Measurements from ENCODE around the gene TCAIM.

The TCAIM gene

GRCh38 chr3:44430466-44430865, 91.9 kb downstream of the TCAIM start:
- intact Hi-C loops (cut with micrococcal nuclease): no loop called here
- Mint-ChIP-seq H3K27ac (no peak overlapping the region), H3K36me3 (ENCODE audit: low read depth) (no peaks in the 10 kb centered on the region), H3K27me3 (no peaks in the 10 kb centered on the region), H3K4me1 (ENCODE audit: low read depth) (peaks cover 6% of the 10 kb centered on the region), H3K9me3 (no peaks in the 10 kb centered on the region), H3K4me3 (no peak overlapping the region)

- Mint-ChIP-seq H3K4me1 (ENCODE audit: low read depth) (peaks cover 13% of the 10 kb centered on the region), H3K36me3 (ENCODE audit: low read depth) (no peaks in the 10 kb centered on the region), H3K9me3 (no peaks in the 10 kb centered on the region), H3K27me3 (peaks cover 2% of the 10 kb centered on the region), H3K27ac (no peak overlapping the region), H3K4me3 (no peak overlapping the region)
- intact Hi-C loops (cut with micrococcal nuclease): no loop called here
Measured at GRCh38 chr3:44434834-44435510, 96.4 kb downstream of the TCAIM start.

GRCh38 chr3:44436181-44436580, 97.6 kb downstream of the TCAIM start:
- Mint-ChIP-seq H3K4me1 (ENCODE audit: low read depth) (peaks cover 25% of the 10 kb centered on the region), H3K4me3 (no peak overlapping the region), H3K27me3 (peaks cover 2% of the 10 kb centered on the region), H3K27ac (no peak overlapping the region), H3K36me3 (ENCODE audit: low read depth) (no peaks in the 10 kb centered on the region), H3K9me3 (no peaks in the 10 kb centered on the region)
- intact Hi-C loops (cut with micrococcal nuclease): loop anchor here (2.0 kb wide), 1 partner anchor 95 kb away; no protein-coding TSS in a partner anchor

- H3K27me3 Mint-ChIP-seq: peaks cover 2% of the 10 kb centered on the region
- H3K4me3 Mint-ChIP-seq: no peak overlapping the region
- H3K36me3 Mint-ChIP-seq (ENCODE audit: low read depth): peaks cover 13% of the 10 kb centered on the region
- H3K4me1 Mint-ChIP-seq (ENCODE audit: low read depth): peaks cover 41% of the 10 kb centered on the region
- H3K9me3 Mint-ChIP-seq: no peaks in the 10 kb centered on the region
- intact Hi-C loops (cut with micrococcal nuclease): loop anchor here (2.0 kb wide), 1 partner anchor 97 kb away; no protein-coding TSS in a partner anchor
- no peak overlapping the region for H3K27ac Mint-ChIP-seq
Measured at GRCh38 chr3:44437800-44438199, 99.2 kb downstream of the TCAIM start.

GRCh38 chr3:44439499-44440295, 101.1 kb downstream of the TCAIM start:
- Mint-ChIP-seq H3K4me3 (peak overlapping the region; percentile 25), H3K36me3 (ENCODE audit: low read depth) (peaks cover 28% of the 10 kb centered on the region), H3K27me3 (peaks cover 2% of the 10 kb centered on the region), H3K27ac (peak overlapping the region; percentile 82), H3K9me3 (no peaks in the 10 kb centered on the region), H3K4me1 (ENCODE audit: low read depth) (peaks cover 44% of the 10 kb centered on the region)
- intact Hi-C loops (cut with micrococcal nuclease): loop anchor here (1.0 to 2.0 kb wide), 2 partner anchors 37 to 101 kb away; partner anchors contain the start of genes TCAIM and ZNF445

- intact Hi-C loops (cut with micrococcal nuclease): no loop called here
- Mint-ChIP-seq H3K36me3 (ENCODE audit: low read depth) (peaks cover 55% of the 10 kb centered on the region), H3K27ac (no peak overlapping the region), H3K4me1 (ENCODE audit: low read depth) (peaks cover 38% of the 10 kb centered on the region), H3K4me3 (no peak overlapping the region), H3K27me3 (peaks cover 2% of the 10 kb centered on the region), H3K9me3 (peaks cover 1% of the 10 kb centered on the region)
Measured at GRCh38 chr3:44442596-44443309, 104.2 kb downstream of the TCAIM start.

GRCh38 chr3:44444437-44444836, 105.9 kb downstream of the TCAIM start:
- Mint-ChIP-seq H3K27me3 (no peaks in the 10 kb centered on the region), H3K4me3 (no peak overlapping the region), H3K27ac (no peak overlapping the region), H3K4me1 (ENCODE audit: low read depth) (peaks cover 34% of the 10 kb centered on the region), H3K36me3 (ENCODE audit: low read depth) (peaks cover 71% of the 10 kb centered on the region), H3K9me3 (peaks cover 18% of the 10 kb centered on the region)
- intact Hi-C loops (cut with micrococcal nuclease): no loop called here

- Mint-ChIP-seq H3K9me3 (peaks cover 18% of the 10 kb centered on the region), H3K36me3 (ENCODE audit: low read depth) (peaks cover 78% of the 10 kb centered on the region), H3K27me3 (no peaks in the 10 kb centered on the region), H3K4me3 (no peak overlapping the region), H3K4me1 (ENCODE audit: low read depth) (peaks cover 30% of the 10 kb centered on the region), H3K27ac (no peak overlapping the region)
- intact Hi-C loops (cut with micrococcal nuclease): no loop called here
Measured at GRCh38 chr3:44444896-44445691, 106.5 kb downstream of the TCAIM start.

- intact Hi-C loops (cut with micrococcal nuclease): no loop called here
- Mint-ChIP-seq H3K36me3 (ENCODE audit: low read depth) (peaks cover 85% of the 10 kb centered on the region), H3K9me3 (peaks cover 18% of the 10 kb centered on the region), H3K27me3 (no peaks in the 10 kb centered on the region), H3K27ac (no peak overlapping the region), H3K4me1 (ENCODE audit: low read depth) (peaks cover 23% of the 10 kb centered on the region), H3K4me3 (no peak overlapping the region)
Measured at GRCh38 chr3:44445786-44446185, 107.2 kb downstream of the TCAIM start.

GRCh38 chr3:44446929-44447328, 108.4 kb downstream of the TCAIM start:
- intact Hi-C loops (cut with micrococcal nuclease): no loop called here
- no peak overlapping the region for H3K27ac Mint-ChIP-seq
- H3K36me3 Mint-ChIP-seq (ENCODE audit: low read depth): peaks cover 91% of the 10 kb centered on the region
- peaks cover 12% of the 10 kb centered on the region for H3K4me1 Mint-ChIP-seq (ENCODE audit: low read depth)
- no peak overlapping the region for H3K4me3 Mint-ChIP-seq
- no peaks in the 10 kb centered on the region for H3K27me3 Mint-ChIP-seq
- H3K9me3 Mint-ChIP-seq: peaks cover 18% of the 10 kb centered on the region

- H3K27ac Mint-ChIP-seq: no peak overlapping the region
- H3K36me3 Mint-ChIP-seq (ENCODE audit: low read depth): peaks cover 87% of the 10 kb centered on the region
- intact Hi-C loops (cut with micrococcal nuclease): no loop called here
- no peak overlapping the region for H3K4me3 Mint-ChIP-seq
- H3K9me3 Mint-ChIP-seq: peaks cover 18% of the 10 kb centered on the region
- no peaks in the 10 kb centered on the region for H3K4me1 Mint-ChIP-seq (ENCODE audit: low read depth)
- H3K27me3 Mint-ChIP-seq: no peaks in the 10 kb centered on the region
Measured at GRCh38 chr3:44451441-44451840, 112.9 kb downstream of the TCAIM start.

- Mint-ChIP-seq H3K27ac (no peak overlapping the region), H3K9me3 (peaks cover 2% of the 10 kb centered on the region), H3K27me3 (no peaks in the 10 kb centered on the region), H3K4me3 (no peak overlapping the region), H3K36me3 (ENCODE audit: low read depth) (peaks cover 84% of the 10 kb centered on the region), H3K4me1 (ENCODE audit: low read depth) (no peaks in the 10 kb centered on the region)
- intact Hi-C loops (cut with micrococcal nuclease): no loop called here
Measured at GRCh38 chr3:44454258-44454657, 115.7 kb downstream of the TCAIM start.

GRCh38 chr3:44455318-44455717, 116.8 kb downstream of the TCAIM start:
- H3K27ac Mint-ChIP-seq: no peak overlapping the region
- peaks cover 2% of the 10 kb centered on the region for H3K9me3 Mint-ChIP-seq
- no peak overlapping the region for H3K4me3 Mint-ChIP-seq
- H3K27me3 Mint-ChIP-seq: no peaks in the 10 kb centered on the region
- H3K4me1 Mint-ChIP-seq (ENCODE audit: low read depth): no peaks in the 10 kb centered on the region
- intact Hi-C loops (cut with micrococcal nuclease): no loop called here
- peaks cover 78% of the 10 kb centered on the region for H3K36me3 Mint-ChIP-seq (ENCODE audit: low read depth)

Data from dendritic cell treated with granulocyte-macrophage colony-stimulating factor and Interleukin-4, amounts not matched to agents 40 ng/mL and 50 ng/mL, for 4 days (primary cell).